ENCODE data around the gene SPATS2L.

DNA sequence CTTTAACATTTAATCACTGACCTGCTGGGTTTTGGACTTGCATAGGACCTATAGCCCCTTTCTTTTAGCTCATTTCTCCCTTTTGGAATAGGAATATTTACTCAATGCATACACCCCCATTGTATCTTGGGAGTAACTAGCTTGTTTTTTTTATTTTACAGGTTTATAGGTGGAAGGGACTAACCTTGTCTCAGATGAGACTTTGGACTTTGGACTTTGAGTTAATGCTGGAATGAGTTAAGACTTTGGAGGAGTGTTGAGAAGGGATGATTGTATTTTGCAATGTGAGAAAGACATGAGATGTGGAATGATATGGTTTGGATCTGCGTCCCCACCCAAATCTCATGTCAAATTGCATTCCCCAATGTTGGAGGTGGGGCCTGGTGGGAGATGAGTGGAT, 43.2 kb upstream of the SPATS2L start:
- TF ChIP-seq, protein P1, sequence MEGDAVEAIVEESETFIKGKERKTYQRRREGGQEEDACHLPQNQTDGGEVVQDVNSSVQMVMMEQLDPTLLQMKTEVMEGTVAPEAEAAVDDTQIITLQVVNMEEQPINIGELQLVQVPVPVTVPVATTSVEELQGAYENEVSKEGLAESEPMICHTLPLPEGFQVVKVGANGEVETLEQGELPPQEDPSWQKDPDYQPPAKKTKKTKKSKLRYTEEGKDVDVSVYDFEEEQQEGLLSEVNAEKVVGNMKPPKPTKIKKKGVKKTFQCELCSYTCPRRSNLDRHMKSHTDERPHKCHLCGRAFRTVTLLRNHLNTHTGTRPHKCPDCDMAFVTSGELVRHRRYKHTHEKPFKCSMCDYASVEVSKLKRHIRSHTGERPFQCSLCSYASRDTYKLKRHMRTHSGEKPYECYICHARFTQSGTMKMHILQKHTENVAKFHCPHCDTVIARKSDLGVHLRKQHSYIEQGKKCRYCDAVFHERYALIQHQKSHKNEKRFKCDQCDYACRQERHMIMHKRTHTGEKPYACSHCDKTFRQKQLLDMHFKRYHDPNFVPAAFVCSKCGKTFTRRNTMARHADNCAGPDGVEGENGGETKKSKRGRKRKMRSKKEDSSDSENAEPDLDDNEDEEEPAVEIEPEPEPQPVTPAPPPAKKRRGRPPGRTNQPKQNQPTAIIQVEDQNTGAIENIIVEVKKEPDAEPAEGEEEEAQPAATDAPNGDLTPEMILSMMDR (IDR thresholded peaks at IDR 0.05; ENCODE audit: low read length) = no peak
- no peak for TF ChIP-seq EZH2phosphoT487 (IDR thresholded peaks at IDR 0.05; ENCODE audit: low read length)

All from MM.1S (cell line).